HepG2 (cell line): Measurements from ENCODE around the gene FAM20C. TPM values are rescaled to one million over a fixed set of nuclear protein-coding genes. Genes with fewer than 3 reads are reported as not detected.

Experiments
- ATAC-seq: fragments of 200-7000 bp; cut with Tn5 transposase; 3 replicates; pipeline ENCODE4 v1.9.1; 2020; ENCODE audit warnings: mild to moderate bottlenecking, moderate library complexity
- BruUV-seq: library from RNA; stranded (reverse); fragments of 400-500 nt; replicated peaks from 2 replicates; lab custom pipeline; 2021; lab: Mats Ljungman, UMichigan
- CTCF ChIA-PET: fragments of 300-600 bp; formaldehyde crosslinking; extraction: SDS; loops from one replicate; lab custom pipeline; 2021; ENCODE audit warnings: low total read pairs, inconsistent platforms, low intra/inter-chr PET ratio; lab: Yijun Ruan, JAX
- POLR2A ChIA-PET: fragments of 350-600 bp; sonication (Branson Sonifier 250); formaldehyde crosslinking; loops from one replicate; lab custom pipeline; 2020; ENCODE audit warnings: antibody characterized with exemption, inconsistent platforms; lab: Yijun Ruan, JAX
- DNase-seq: peaks from one replicate; pipeline ENCODE4 v3.0.0-alpha.2; 2015; ENCODE audit warnings: low spot score
- FAIRE-seq: peaks from 3 replicates; lab custom pipeline; 2011; peaks lifted over from hg19 to GRCh38; lab: Jason Lieb, UNC
- H2AFZ ChIP-seq: one replicate; pipeline ENCODE4 v1.6.1; 2011; ENCODE audit warnings: low read length, inconsistent platforms
- H3K27ac ChIP-seq: fragments of 300-600 bp; 3 replicates; pipeline ENCODE4 v1.8.0; 2011; ENCODE audit warnings: mixed run types, mild to moderate bottlenecking, mixed read lengths, low read length, inconsistent platforms; ENCODE audit not compliant: insufficient read depth; ENCODE audit errors: extremely low read length
- H3K27me3 ChIP-seq, 2 experiments: fragments of 200-600 bp in 1 of 2; 2 replicates in 1 of 2; 3 replicates in 1 of 2; pipeline versions ENCODE4 v1.6.0 to v1.8.0; 2011; ENCODE audit warnings: low read length in 2 of 2, mild to moderate bottlenecking in 2 of 2, moderate library complexity in 2 of 2, inconsistent platforms in 1 of 2; ENCODE audit not compliant: insufficient read depth in 2 of 2, control insufficient read depth in 1 of 2
- H3K36me3 ChIP-seq, 2 experiments: fragments of 200-600 bp in 1 of 2; replicated peaks in 1 of 2; 2 replicates in 1 of 2; 3 replicates in 1 of 2; pipeline versions ENCODE4 v1.5.1 to v1.8.0; 2011; ENCODE audit warnings: low read length in 2 of 2, inconsistent platforms in 1 of 2; ENCODE audit not compliant: insufficient read depth in 2 of 2, control insufficient read depth in 1 of 2
- H3K4me1 ChIP-seq: 2 replicates; pipeline ENCODE4 v1.5.1; 2012; ENCODE audit warnings: low read length, inconsistent platforms; ENCODE audit not compliant: insufficient read depth
- H3K4me2 ChIP-seq: 2 replicates; pipeline ENCODE4 v1.6.0; 2011; ENCODE audit warnings: low read depth, low read length, inconsistent platforms
- H3K4me3 ChIP-seq, 3 experiments: fragments of 200-600 bp in 1 of 3; sonication (generic), shearing (Covaris generic) in 1 of 3; replicated peaks in 1 of 3; 2 replicates each; pipeline ENCODE4 v1.5.1; 2011 to 2016; ENCODE audit warnings: low read length in 3 of 3, inconsistent platforms in 2 of 3, low read depth in 2 of 3, mild to moderate bottlenecking in 2 of 3, control low read depth in 1 of 3, mixed read lengths in 1 of 3; ENCODE audit not compliant: insufficient read depth in 1 of 3
- H3K79me2 ChIP-seq: one replicate; pipeline ENCODE4 v1.6.1; 2011; ENCODE audit warnings: low read length, inconsistent platforms; ENCODE audit not compliant: insufficient read depth
- H3K9ac ChIP-seq: 2 replicates; pipeline ENCODE4 v1.6.0; 2011; ENCODE audit warnings: mild to moderate bottlenecking, low read depth, low read length, inconsistent platforms; ENCODE audit not compliant: insufficient read depth
- H3K9me3 ChIP-seq: 2 replicates; pipeline ENCODE4 v1.5.1; 2012; ENCODE audit warnings: mild to moderate bottlenecking, low read length
- H4K20me1 ChIP-seq: 2 replicates; pipeline ENCODE4 v1.6.0; 2011; ENCODE audit warnings: inconsistent platforms, mild to moderate bottlenecking, low read length, moderate library complexity; ENCODE audit not compliant: insufficient read depth
- CSRNP1 ChIP-seq: sonication (generic); formaldehyde crosslinking; IDR thresholded peaks from 2 replicates; pipeline ENCODE4 v1.8.1; 2023; ENCODE audit warnings: mild to moderate bottlenecking, missing genetic modification reagents
- RBFOX2 ChIP-seq: fragments of 200-400 bp; formaldehyde crosslinking; IDR thresholded peaks from 2 replicates; pipeline ENCODE4 v1.6.1; 2017; ENCODE audit warnings: low read depth, mild to moderate bottlenecking, low read length
- ZBTB8A ChIP-seq: sonication (generic); formaldehyde crosslinking; IDR thresholded peaks from 2 replicates; pipeline ENCODE4 v1.4.0; 2020; ENCODE audit warnings: mild to moderate bottlenecking, low read depth, missing genetic modification reagents, borderline replicate concordance
- ZNF556 ChIP-seq: sonication (generic); formaldehyde crosslinking; IDR thresholded peaks from 2 replicates; pipeline ENCODE4 v1.4.0; 2020; ENCODE audit warnings: mild to moderate bottlenecking, missing genetic modification reagents, borderline replicate concordance
- WGBS: methylation state at CpG from one replicate; pipeline ENCODE4 v1.1.6; 2017; ENCODE audit warnings: low lambda C conversion rate; 5-methylcytosine and 5-hydroxymethylcytosine counted together
- in situ Hi-C: cut with HindIII; loops from 2 replicates; pipeline ENCODE4 v1.10.0; 2017; ENCODE audit warnings: low pct_unique_long_range_greater_than_20kb; ENCODE audit not compliant: extremely low pct_ligation_motif_present
- intact Hi-C: fragments of 100-400 bp; cut with micrococcal nuclease; formaldehyde crosslinking; loops from one replicate; pipeline ENCODE4 v1.10.0; 2022; ENCODE audit not compliant: unreplicated experiment
- polyA plus RNA-seq, 8 experiments: library from polyadenylated mRNA; depleted of rRNA in 3 of 8; stranded (reverse) in 7 of 8; unstranded in 1 of 8; fragments of >200 nt; fragmentation: Illumina TruSeq in 4 of 8; extraction: Trizol in 4 of 8; gene quantifications; 2 replicates each; pipeline versions ENCODE4 v1.2.1 to v1.2.3, GENCODE V29; 2011 to 2016; ENCODE audit warnings: low read depth in 4 of 8, missing spikeins in 1 of 8, mixed read lengths in 1 of 8; ENCODE audit not compliant: insufficient read depth in 1 of 8
- total RNA-seq, 5 experiments: library from RNA; depleted of rRNA; stranded (reverse); fragments of >200 nt; fragmentation: Illumina TruSeq; extraction: Trizol; gene quantifications; 2 replicates each; pipeline ENCODE4 v1.2.3, GENCODE V29; 2016; ENCODE audit warnings: low read depth in 1 of 5
- TF ChIP-seq, protein P1 (sequence below): fragments of 450-650 bp; IDR thresholded peaks from 2 replicates; pipeline ENCODE4 v1.6.1; 2017; ENCODE audit warnings: mild to moderate bottlenecking
- TF ChIP-seq, protein P2 (sequence below): sonication (generic); formaldehyde crosslinking; IDR thresholded peaks from 2 replicates; pipeline ENCODE4 v1.4.0; 2020; ENCODE audit warnings: mild to moderate bottlenecking, missing genetic modification reagents

The FAM20C gene
- total and polyA plus RNA-seq, 2 of the 13 experiments (the other 11 are each of a cell fraction or from before 2014, with no cell fraction given), result 11.9 to 19.9 TPM

GRCh38 chr7:195830-196128, 3.4 kb downstream of the FAM20C start:
- DNase-seq (no peak), ATAC-seq (no peak), FAIRE-seq (no peak)
- Histone ChIP-seq H4K20me1 (peaks cover 7% of the 10 kb centered on the region), H3K79me2 (peaks cover 36% of the 10 kb centered on the region), H3K4me1 (peaks cover 62% of the 10 kb centered on the region), H3K36me3 (peaks cover 13 to 42% of the 10 kb centered on the region in 2 experiments; a peak in 4 of 5 replicates), H3K4me2 (peak overlapping the region; percentile 76), H2AFZ (no peak overlapping the region), H3K4me3 (peak overlapping the region in 1 of 3 experiments; percentile 91; a peak in 1 of 6 replicates), H3K27ac (peak overlapping the region; percentile 81), H3K27me3 (peaks cover 2 to 6% of the 10 kb centered on the region in 2 experiments; a peak in 2 of 5 replicates), H3K9ac (no peak overlapping the region), H3K9me3 (no peaks in the 10 kb centered on the region)
- in situ Hi-C loops, result no loop called here
- CTCF ChIA-PET, result no interaction called here
- intact Hi-C loops, result no loop called here
- 0 out of 2 replicates have a peak, but pooled peaks have one; percentile 16 for TF ChIP-seq RBFOX2
- TF ChIP-seq ZNF556 (CRISPR knock-in tag), result 0 out of 2 replicates have a peak, but pooled peaks have one; percentile 45
- TF ChIP-seq, protein P1, sequence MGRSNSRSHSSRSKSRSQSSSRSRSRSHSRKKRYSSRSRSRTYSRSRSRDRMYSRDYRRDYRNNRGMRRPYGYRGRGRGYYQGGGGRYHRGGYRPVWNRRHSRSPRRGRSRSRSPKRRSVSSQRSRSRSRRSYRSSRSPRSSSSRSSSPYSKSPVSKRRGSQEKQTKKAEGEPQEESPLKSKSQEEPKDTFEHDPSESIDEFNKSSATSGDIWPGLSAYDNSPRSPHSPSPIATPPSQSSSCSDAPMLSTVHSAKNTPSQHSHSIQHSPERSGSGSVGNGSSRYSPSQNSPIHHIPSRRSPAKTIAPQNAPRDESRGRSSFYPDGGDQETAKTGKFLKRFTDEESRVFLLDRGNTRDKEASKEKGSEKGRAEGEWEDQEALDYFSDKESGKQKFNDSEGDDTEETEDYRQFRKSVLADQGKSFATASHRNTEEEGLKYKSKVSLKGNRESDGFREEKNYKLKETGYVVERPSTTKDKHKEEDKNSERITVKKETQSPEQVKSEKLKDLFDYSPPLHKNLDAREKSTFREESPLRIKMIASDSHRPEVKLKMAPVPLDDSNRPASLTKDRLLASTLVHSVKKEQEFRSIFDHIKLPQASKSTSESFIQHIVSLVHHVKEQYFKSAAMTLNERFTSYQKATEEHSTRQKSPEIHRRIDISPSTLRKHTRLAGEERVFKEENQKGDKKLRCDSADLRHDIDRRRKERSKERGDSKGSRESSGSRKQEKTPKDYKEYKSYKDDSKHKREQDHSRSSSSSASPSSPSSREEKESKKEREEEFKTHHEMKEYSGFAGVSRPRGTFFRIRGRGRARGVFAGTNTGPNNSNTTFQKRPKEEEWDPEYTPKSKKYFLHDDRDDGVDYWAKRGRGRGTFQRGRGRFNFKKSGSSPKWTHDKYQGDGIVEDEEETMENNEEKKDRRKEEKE, result no peak
- 0 out of 2 replicates have a peak, but pooled peaks have one; percentile 39 for TF ChIP-seq CSRNP1
- TF ChIP-seq, protein P2, sequence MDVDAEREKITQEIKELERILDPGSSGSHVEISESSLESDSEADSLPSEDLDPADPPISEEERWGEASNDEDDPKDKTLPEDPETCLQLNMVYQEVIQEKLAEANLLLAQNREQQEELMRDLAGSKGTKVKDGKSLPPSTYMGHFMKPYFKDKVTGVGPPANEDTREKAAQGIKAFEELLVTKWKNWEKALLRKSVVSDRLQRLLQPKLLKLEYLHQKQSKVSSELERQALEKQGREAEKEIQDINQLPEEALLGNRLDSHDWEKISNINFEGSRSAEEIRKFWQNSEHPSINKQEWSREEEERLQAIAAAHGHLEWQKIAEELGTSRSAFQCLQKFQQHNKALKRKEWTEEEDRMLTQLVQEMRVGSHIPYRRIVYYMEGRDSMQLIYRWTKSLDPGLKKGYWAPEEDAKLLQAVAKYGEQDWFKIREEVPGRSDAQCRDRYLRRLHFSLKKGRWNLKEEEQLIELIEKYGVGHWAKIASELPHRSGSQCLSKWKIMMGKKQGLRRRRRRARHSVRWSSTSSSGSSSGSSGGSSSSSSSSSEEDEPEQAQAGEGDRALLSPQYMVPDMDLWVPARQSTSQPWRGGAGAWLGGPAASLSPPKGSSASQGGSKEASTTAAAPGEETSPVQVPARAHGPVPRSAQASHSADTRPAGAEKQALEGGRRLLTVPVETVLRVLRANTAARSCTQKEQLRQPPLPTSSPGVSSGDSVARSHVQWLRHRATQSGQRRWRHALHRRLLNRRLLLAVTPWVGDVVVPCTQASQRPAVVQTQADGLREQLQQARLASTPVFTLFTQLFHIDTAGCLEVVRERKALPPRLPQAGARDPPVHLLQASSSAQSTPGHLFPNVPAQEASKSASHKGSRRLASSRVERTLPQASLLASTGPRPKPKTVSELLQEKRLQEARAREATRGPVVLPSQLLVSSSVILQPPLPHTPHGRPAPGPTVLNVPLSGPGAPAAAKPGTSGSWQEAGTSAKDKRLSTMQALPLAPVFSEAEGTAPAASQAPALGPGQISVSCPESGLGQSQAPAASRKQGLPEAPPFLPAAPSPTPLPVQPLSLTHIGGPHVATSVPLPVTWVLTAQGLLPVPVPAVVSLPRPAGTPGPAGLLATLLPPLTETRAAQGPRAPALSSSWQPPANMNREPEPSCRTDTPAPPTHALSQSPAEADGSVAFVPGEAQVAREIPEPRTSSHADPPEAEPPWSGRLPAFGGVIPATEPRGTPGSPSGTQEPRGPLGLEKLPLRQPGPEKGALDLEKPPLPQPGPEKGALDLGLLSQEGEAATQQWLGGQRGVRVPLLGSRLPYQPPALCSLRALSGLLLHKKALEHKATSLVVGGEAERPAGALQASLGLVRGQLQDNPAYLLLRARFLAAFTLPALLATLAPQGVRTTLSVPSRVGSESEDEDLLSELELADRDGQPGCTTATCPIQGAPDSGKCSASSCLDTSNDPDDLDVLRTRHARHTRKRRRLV, result no peak
- no peak for TF ChIP-seq ZBTB8A (CRISPR knock-in tag)
- no TSS peak for BruUV-seq
- 90% methylated on average over 16 of the region's 19 CpGs for WGBS
- POLR2A ChIA-PET, result interaction anchor here (2.7 kb wide), 1 partner anchor 24 kb away, joined by 22 read pairs; no protein-coding TSS in a partner anchor
